HG02623 (cell line): ENCODE results near the gene IFT20.
"Not testable (repeated sequence)": the region's sequence is repeated elsewhere in the genome, so short reads cannot be mapped to it uniquely, and the experiment has no call there.

Source experiments
- ATAC-seq: cut with Tn5 transposase; IDR thresholded peaks from one replicate; pipeline ENCODE4 v1.9.1; 2021; ENCODE audit warnings: moderate library complexity; ENCODE audit not compliant: unreplicated experiment

Gene IFT20

DNA sequence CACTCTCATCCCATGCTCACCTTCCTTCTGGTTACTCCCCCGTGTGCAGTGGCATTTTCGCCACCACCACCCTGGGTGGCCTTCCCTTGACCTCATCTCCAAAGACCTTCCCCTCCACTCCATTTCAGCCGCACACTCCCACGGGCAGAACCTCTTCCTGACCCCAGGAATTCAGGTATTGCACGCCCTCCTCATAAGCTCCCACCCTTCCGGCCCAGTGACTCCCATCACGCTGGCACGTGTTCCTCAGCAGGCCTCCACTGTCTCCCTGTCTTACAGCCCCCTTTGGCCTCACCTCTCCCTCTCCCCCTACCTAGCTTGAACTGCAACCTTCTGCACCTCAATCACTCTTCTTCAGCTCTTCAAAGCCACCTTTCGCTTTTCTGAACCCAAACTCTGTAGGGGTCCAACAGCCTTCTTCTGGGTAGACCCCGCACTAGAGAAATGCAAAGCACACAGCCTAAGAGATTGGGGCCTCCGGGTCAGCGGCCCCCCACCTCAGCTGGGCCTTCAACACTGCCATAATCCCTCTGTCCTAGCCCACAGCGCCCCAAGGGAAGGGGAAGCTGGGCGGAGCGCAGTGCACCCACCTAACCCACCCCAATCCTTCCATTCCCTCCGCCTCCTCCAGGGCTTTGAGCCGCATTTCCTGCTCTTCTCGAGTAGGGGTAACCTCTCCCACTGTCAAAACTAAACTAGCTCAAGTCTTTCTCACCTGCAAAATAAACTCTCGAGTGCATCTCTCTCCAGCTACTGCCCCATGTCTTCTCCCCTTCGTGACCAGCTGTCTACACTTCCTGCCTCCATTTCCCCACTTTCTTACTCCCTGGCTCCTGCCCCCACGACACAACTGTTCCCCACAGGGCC lies 17.9 kb downstream of the IFT20 start:
- no peak for ATAC-seq

DNA sequence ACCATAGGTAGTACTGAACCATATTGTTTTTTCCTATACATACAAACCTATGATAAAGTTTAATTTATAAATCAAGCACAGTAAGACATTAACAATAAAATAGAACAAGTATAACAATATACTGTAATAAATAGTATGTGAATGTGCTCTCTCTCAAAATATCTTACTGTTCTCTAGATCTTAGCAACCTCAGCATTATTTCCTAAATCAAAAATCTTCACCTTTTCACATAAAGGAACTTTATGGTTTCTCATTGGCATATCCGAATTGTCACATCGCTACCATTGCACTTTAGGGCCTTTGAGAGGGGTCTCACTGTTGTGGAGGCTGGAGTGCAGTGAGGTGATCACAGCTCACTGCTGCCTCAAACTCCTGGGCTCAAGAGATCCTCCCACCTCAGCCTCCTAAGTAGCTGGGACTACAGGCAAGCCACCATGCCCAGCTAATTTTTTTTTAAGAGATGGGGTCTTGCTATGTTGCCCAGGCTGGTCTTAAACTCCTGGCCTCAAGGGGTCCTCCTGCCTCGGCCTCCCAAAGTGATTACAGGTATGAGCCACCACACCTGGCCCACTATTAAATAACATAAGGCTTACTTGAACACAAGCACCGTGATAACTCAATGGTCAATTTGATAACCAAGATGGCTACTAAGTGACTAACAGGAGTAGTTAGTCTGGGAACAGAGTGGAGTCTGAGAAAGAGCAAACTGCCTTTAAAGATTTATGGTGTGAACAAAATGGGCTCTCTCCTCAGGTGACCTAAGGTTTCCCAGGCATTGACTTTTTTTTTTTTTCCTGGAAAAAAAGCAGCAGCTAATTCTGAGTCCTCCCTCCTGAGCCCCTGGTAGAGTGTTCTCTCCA lies 19.2 kb downstream of the IFT20 start:
- ATAC-seq: no peak

DNA sequence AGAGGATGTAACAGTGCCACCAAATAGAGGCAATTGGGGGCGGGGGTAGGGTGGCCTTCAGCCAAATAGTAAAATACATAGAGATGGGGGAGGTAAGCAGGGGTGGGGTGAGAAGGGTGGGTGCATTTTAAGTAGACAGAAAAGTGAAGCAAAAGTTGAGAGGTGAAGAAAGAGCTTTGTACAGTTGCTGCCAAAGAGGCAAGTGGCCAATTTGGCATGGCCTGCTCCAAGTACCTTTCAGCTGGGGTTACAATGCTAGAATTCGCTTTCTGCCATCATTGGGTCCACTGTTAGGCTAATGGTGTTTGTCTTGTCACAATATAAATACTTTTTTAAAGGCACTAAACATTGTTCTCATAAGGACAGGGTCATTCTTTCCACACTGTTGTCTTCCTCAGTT lies 21.4 kb downstream of the IFT20 start:
- ATAC-seq: no peak

DNA sequence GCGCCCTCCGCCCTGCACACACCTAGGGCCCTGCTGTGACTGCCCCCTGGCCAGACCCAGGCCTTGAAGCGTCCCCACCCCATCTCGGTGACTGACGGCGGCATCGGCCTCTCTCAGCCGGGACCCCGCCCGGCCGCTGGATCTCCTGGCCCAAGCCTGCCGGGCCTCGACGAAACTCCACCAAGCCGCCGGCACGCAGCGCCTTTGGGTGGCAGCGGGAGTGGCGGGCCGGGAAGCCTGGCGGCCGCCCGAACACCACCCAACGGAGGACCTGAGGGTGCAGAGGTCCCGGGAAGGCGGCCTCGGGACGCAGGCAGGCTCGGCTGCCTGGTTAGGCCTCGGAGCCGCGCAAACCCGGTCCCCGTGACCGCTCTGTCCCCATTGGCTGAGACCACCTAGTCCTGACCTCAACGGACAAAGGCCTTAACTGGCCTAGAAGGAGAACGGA lies 28.3 kb downstream of the IFT20 start:
- ATAC-seq: no peak

DNA sequence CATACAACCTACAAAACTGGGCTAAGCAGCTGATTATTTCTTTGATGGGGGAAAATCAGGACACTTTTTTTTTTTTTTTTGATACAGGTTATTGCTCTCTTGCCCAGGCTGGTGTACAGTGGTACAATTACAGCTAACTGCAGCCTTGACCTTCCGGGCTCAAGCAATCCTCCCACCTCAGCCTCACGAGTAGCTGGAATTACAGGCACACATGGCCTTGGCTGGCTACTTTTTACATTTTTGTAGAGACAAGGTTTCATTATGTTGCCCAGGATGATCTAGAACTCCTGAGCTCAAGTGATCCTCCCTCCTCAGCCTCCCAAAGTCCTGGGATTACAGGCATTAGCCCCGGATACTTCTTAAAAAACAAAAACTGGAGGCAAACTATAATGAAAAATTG lies 36.8 kb downstream of the IFT20 start:
- no peak for ATAC-seq

DNA sequence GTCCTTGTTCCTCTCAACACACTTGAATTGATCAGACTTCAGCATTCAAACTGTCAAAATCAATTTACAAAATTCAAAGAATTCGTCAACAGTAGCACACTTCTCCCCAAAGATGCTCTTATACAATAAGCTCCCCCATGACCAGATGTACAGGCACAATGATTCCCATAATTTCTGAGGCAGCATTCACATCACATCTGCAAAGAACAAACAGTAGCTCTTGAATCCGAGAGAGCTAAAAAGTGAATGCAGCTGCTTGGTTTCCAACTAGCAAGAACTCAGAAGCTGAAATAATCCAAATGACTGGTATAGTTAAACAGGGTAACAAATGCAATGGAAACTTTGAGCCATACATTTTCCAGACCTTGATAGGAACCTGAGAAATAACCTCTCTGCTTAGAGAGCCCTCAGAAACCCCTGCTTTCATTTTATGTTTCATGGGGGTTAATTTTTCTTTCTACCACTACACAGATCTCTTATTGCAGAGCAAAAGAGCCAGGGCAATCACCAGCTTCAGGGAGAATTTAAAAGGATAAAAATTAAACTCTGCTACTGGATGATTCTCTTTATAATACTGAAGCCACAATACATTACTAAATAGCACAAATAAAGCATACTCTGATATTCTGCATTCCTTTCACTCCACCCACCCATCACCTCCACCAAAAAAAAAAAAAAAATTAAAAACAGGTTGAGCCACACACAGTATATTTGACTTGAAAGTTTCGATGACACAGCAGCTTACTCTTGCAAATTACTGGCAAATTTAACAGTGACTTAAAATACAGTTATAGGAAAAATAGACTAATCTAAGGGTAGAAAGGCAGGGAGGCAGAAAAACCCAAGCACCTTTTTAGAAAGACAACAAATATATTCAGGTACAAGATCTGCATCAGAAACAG lies 39.3 kb downstream of the IFT20 start:
- no peak for ATAC-seq

DNA sequence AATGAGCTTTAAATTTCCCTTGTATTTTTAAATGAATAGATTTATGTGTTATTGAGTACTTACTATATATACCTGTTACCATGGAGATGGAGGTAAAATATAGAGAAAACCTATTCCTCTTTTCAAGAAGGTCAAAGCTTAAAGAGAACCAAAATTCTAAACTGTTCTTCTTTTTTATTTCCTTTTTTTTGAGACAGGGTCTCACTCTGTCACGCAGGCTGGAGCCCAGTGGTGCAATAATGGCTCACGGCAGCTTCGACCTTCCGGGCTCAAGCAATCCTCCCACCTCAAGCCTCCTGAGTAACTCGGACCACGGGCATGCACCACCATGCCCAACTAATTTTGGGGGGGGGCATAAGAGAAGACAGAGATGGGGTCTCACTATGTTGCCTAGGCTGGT lies 41.3 kb downstream of the IFT20 start:
- no peak for ATAC-seq

DNA sequence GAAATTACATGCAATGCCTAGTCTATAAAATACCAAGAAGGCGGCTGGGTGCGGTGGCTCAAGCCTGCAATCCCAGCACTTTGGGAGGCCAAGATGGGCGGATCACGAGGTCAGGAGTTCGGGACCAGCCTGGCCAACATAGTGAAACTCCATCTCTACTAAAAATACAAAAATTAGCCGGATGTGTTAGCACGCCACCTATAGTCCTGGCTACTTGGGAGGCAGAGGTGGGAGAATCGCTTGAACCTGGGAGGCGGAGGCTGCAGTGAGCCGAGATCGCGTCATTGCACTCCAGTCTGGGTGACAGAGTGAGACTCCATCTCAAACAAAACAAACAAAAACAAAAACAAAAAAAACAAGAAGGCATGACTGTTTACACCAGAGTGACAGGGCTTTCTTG lies 42.4 kb downstream of the IFT20 start:
- ATAC-seq: not testable (repeated sequence)

DNA sequence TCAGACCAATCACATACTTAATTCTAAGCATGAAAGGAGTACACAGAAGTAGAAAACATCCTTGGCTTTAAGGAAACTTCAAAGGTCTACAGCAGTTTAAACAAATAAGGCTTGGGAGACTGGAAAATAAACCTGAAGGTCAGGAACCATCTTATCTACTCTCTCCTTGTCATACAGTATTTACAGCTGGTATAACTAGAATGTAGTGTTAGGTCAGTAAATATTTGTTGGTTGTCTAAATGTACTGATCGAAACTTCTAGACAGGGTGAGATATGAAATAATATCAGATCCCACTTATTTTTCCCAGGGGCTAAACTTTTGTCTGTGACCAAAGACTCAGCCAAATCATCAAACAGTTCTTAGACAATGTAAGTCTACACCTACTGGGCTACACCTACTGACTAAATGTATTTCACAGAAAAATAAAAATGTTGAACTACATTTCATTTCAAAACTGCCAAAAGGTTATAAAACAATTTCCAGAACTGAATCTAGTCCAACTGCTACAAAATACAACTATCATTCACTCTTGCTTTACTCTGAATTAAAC lies 43.4 kb downstream of the IFT20 start:
- no peak for ATAC-seq

DNA sequence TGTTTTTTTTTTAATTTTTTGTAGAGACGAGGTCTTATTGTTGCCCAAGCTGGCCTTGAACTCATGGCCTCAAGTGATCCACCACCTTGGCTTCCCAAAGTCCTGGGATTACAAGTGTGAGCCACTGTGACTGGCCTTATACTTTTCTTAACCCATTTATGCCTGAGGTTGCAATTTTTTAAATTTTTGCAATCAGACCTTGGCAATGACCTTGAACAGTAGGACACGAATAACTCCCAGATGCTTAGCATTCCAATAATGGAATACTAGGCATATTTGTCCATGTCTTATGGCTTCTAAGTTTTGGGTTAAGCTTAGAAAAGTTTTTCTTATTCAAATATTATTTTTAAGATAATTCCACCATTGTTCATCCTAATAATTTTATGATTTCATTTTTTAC lies 44.6 kb downstream of the IFT20 start:
- ATAC-seq: no peak

DNA sequence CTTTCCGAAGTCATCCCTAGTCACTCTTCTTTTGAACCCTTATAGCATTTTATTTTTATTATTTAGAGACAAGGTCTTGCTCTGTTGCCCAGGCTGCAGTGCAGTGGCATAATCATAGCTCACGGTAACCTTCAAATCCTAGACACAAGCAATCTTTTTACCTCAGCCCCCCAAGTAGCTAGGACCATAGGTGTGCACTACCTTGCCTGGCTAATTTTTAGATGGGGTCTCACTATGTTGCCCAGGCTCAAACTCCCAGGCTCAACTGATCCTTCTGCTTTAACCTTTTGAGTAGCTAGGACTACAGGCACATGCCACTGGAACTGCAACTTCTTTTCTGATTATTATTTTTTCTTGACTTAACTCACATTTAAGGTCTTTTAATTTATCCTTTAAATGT lies 49.3 kb downstream of the IFT20 start:
- no peak for ATAC-seq

DNA sequence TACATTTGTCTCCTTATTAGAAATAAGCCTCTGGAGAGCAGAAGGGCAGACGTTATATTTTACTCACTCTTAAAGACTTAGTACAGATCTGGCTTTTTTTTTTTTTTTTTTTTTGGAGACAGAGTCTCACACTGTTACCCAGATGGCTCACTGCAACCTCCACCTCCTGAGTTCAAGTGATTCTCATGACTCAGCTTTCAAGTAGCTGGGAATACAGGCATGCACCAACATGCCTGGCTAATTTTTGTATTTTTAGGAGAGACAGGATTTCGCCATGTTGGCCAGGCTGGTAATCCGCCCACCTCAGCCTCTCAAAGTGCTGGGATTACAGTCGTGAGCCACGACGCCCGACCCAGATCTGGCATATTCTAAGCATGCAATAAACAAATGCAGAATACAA lies 52.7 kb downstream of the IFT20 start:
- ATAC-seq: no peak

DNA sequence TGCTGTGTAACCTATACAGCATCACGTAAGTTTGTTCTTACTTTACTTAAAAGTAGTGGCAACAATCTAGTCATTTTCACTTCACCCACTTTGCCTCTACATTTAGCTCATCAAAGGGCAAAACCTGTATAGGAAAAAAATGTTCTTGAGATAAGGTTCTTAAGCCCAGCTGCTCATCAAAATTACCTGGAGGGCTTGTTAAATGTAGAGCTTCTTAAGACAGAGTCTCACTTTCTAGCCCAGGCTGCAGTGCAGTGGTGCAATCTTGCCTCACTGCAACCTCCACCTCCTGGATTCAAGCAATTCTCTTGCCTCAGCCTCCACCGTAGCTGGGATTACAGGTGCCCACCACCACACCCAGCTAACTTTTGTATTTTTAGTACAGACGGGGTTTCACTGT lies 54.4 kb downstream of the IFT20 start:
- no peak for ATAC-seq

DNA sequence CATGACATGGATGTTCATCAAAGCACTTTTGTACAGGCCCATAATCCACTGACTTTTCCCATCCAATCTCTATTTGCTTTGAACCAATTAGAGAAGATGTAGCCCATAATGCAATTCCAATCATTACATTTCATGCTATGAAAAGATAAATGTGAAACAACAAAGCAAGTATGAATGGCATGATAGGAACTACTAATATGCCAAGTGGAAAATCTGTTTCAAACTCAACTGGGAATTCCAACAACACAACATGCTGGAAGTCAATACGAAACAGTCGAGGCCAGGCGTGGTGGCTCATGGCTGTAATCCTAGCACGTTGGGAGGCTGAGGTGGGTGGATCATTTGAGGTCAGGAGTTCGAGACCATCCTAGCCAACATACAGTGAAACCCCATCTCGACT lies 55.9 kb downstream of the IFT20 start:
- no peak for ATAC-seq
